DOHH2 (cell line): Measurements from ENCODE around the gene SLC25A28.
"Not testable (repeated sequence)": the region's sequence is repeated elsewhere in the genome, so short reads cannot be mapped to it uniquely, and the experiment has no call there.

Experiments
- H3F3A ChIP-seq: fragments of 200-600 bp; sonication (generic), shearing (Covaris generic); 2 replicates; pipeline ENCODE4 v1.6.0; 2016; ENCODE audit warnings: antibody characterized with exemption, mild to moderate bottlenecking; ENCODE audit not compliant: control insufficient read depth, insufficient read depth
- H3K27ac ChIP-seq: fragments of 200-600 bp; sonication (generic); 2 replicates; pipeline ENCODE4 v1.5.1; 2014; ENCODE audit warnings: low read depth, mild to moderate bottlenecking, low read length, moderate library complexity
- H3K27me3 ChIP-seq: fragments of 200-600 bp; sonication (generic); 2 replicates; pipeline ENCODE4 v1.6.1; 2014; ENCODE audit warnings: mild to moderate bottlenecking, low read length, mixed read lengths; ENCODE audit not compliant: control insufficient read depth
- H3K36me3 ChIP-seq: fragments of 200-600 bp; sonication (generic); 2 replicates; pipeline ENCODE4 v1.6.1; 2014; ENCODE audit warnings: mild to moderate bottlenecking, low read length, moderate library complexity, mixed read lengths; ENCODE audit not compliant: control insufficient read depth
- H3K4me1 ChIP-seq: fragments of 200-600 bp; sonication (generic); 2 replicates; pipeline ENCODE4 v1.6.1; 2014; ENCODE audit warnings: mild to moderate bottlenecking, low read length, mixed read lengths; ENCODE audit not compliant: control insufficient read depth
- H3K4me2 ChIP-seq: fragments of 200-600 bp; sonication (generic); 2 replicates; pipeline ENCODE4 v1.6.0; 2014; ENCODE audit warnings: mild to moderate bottlenecking, low read length, moderate library complexity
- H3K4me3 ChIP-seq: fragments of 200-600 bp; sonication (generic); 2 replicates; pipeline ENCODE4 v1.5.1; 2014; ENCODE audit warnings: mild to moderate bottlenecking, low read length, mixed read lengths
- H3K79me2 ChIP-seq: fragments of 200-600 bp; sonication (generic); 2 replicates; pipeline ENCODE4 v1.6.1; 2014; ENCODE audit warnings: mild to moderate bottlenecking, low read length, mixed read lengths; ENCODE audit not compliant: control insufficient read depth
- H3K9me2 ChIP-seq: fragments of 200-600 bp; sonication (generic); replicated peaks from 2 replicates; pipeline ENCODE4 v1.6.1; 2014; ENCODE audit warnings: mild to moderate bottlenecking, low read length, mixed read lengths; ENCODE audit not compliant: control insufficient read depth
- H3K9me3 ChIP-seq: fragments of 200-600 bp; sonication (generic); 2 replicates; pipeline ENCODE4 v1.6.1; 2014; ENCODE audit warnings: antibody characterized with exemption, low read length, mixed read lengths; ENCODE audit not compliant: control insufficient read depth, insufficient read depth
- H4K20me1 ChIP-seq: fragments of 200-600 bp; sonication (generic); 2 replicates; pipeline ENCODE4 v1.6.0; 2014; ENCODE audit warnings: low read depth, mild to moderate bottlenecking, antibody characterized with exemption, low read length, moderate library complexity; ENCODE audit not compliant: control insufficient read depth, insufficient read depth
- EZH2phosphoT487 ChIP-seq: fragments of 200-600 bp; sonication (generic); IDR thresholded peaks from 2 replicates; pipeline ENCODE4 v1.6.1; 2017; ENCODE audit warnings: borderline replicate concordance, mild to moderate bottlenecking, antibody characterized with exemption, low read length, moderate library complexity, mixed read lengths
- TF ChIP-seq, protein P1 (sequence below): fragments of 200-600 bp; sonication (generic); IDR thresholded peaks from one replicate; pipeline ENCODE4 v1.5.1; 2014; ENCODE audit warnings: antibody characterized with exemption, mild to moderate bottlenecking, low read depth, low read length; ENCODE audit not compliant: poor library complexity, severe bottlenecking

Gene SLC25A28

DNA sequence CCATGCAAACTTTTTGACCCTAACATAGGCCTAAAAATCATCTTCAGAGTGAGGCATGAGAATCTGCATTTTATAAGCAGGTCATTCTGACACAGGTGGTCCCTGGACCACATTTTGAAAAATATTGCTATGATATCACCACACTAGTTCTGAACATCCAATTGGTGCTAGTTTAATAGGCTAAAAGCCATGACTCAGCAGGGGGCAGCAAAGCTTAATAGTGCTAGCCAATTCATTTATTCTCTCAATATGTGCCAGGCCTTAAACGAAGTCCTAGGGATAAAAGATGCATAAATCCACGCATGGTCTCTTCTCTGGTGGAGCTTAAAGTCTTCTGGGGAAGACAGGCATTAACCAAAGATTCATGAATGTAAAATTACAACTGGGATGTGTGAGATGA, 10.2 kb upstream of the SLC25A28 start:
- Histone ChIP-seq H3K4me1 (no peaks in the 10 kb centered on the region), H3K4me3 (no peak overlapping the region), H3K27me3 (0 out of 2 replicates have a peak, but pooled peaks cover 3% of the 10 kb centered on the region), H3K4me2 (no peak overlapping the region), H3K36me3 (no peaks in the 10 kb centered on the region), H3K27ac (no peak overlapping the region), H3K9me2 (no peaks in the 10 kb centered on the region), H3F3A (no peaks in the 10 kb centered on the region), H3K9me3 (no peaks in the 10 kb centered on the region), H4K20me1 (no peaks in the 10 kb centered on the region), H3K79me2 (no peaks in the 10 kb centered on the region)
- no peak for TF ChIP-seq EZH2phosphoT487
- TF ChIP-seq, protein P1, sequence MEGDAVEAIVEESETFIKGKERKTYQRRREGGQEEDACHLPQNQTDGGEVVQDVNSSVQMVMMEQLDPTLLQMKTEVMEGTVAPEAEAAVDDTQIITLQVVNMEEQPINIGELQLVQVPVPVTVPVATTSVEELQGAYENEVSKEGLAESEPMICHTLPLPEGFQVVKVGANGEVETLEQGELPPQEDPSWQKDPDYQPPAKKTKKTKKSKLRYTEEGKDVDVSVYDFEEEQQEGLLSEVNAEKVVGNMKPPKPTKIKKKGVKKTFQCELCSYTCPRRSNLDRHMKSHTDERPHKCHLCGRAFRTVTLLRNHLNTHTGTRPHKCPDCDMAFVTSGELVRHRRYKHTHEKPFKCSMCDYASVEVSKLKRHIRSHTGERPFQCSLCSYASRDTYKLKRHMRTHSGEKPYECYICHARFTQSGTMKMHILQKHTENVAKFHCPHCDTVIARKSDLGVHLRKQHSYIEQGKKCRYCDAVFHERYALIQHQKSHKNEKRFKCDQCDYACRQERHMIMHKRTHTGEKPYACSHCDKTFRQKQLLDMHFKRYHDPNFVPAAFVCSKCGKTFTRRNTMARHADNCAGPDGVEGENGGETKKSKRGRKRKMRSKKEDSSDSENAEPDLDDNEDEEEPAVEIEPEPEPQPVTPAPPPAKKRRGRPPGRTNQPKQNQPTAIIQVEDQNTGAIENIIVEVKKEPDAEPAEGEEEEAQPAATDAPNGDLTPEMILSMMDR: peak; percentile 49

- Histone ChIP-seq H3K9me3 (no peaks in the 10 kb centered on the region; the same call in 1 of the 2 replicates), H3K4me3 (no peak overlapping the region), H3F3A (no peaks in the 10 kb centered on the region), H4K20me1 (no peaks in the 10 kb centered on the region), H3K27ac (no peak overlapping the region), H3K36me3 (no peaks in the 10 kb centered on the region), H3K79me2 (no peaks in the 10 kb centered on the region), H3K9me2 (no peaks in the 10 kb centered on the region), H3K27me3 (0 out of 2 replicates have a peak, but pooled peaks cover 3% of the 10 kb centered on the region), H3K4me1 (no peaks in the 10 kb centered on the region), H3K4me2 (no peak overlapping the region)
- no peak for TF ChIP-seq EZH2phosphoT487
- TF ChIP-seq, protein P1: no peak
These were observed 9.4 kb upstream of the SLC25A28 start for GRCh38 chr10:99629625-99629978.

DNA sequence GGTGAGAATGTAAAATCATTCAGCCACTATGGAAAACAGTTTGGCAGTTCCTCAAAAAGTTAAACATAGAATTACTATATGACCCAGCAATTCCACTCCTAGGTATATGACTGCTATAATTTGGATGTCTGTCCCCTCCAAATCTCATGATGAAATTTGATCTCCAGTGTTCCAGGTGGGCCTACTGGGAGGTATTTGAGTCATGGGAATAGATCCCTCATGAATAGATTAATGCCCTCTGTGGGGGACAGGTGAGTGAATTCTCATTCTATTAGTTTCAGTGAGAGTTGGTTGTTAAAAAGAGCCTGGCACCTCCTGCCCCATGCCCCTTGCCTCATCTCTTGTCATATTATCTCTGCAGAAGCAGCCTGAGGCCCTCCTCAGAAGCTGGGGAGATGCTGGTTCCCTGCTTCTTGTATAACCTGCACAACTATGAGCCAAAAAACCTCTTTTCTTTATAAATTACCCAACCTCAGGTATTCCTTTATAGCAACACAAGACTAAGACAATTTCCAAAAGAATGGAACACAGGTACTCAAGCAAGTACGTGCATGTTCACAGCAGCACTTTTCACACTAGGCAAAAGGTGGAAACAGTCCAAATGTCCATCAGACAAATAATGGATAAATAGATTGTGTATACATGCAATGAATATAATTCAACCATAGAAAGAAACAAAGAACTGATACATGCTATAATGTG, 8.8 kb upstream of the SLC25A28 start:
- no peaks in the 10 kb centered on the region for H3K79me2 ChIP-seq
- TF ChIP-seq, protein P1: no peak
- H3K27me3 ChIP-seq: 0 out of 2 replicates have a peak, but pooled peaks cover 3% of the 10 kb centered on the region
- no peak overlapping the region for H3K4me3 ChIP-seq
- no peaks in the 10 kb centered on the region for H4K20me1 ChIP-seq
- H3F3A ChIP-seq: no peaks in the 10 kb centered on the region
- no peaks in the 10 kb centered on the region for H3K4me1 ChIP-seq
- H3K9me2 ChIP-seq: no peaks in the 10 kb centered on the region
- H3K36me3 ChIP-seq: no peaks in the 10 kb centered on the region
- no peak overlapping the region for H3K4me2 ChIP-seq
- no peak overlapping the region for H3K27ac ChIP-seq
- no peaks in the 10 kb centered on the region; the same call in 1 of the 2 replicates for H3K9me3 ChIP-seq

GRCh38 chr10:99625124-99625523, 4.9 kb upstream of the SLC25A28 start:
- not testable (repeated sequence) for H3F3A ChIP-seq, H3K79me2 ChIP-seq, H4K20me1 ChIP-seq, H3K27ac ChIP-seq, H3K4me2 ChIP-seq, H3K27me3 ChIP-seq, H3K4me3 ChIP-seq, H3K36me3 ChIP-seq, H3K9me3 ChIP-seq, H3K4me1 ChIP-seq, H3K9me2 ChIP-seq
